Activated CD8-positive, alpha-beta memory T cell treated with anti-CD3 and anti-CD28 coated beads for 1 hour (primary cell): ENCODE data around the gene CCRL2.

Experiments
- DNase-seq, 2 donors: peaks; one replicate each; pipeline ENCODE4 v3.0.0-alpha.2; 2020; ENCODE audit warnings: low read depth in 1 of 2; ENCODE audit errors: extremely low read depth in 1 of 2

The CCRL2 gene

GRCh38 chr3:46455231-46456115 lies 48.4 kb downstream of the CCRL2 start:
- DNase-seq: no peak

- no peak for DNase-seq
Measured at GRCh38 chr3:46456118-46456517, 49.1 kb downstream of the CCRL2 start.
